Activated CD4-positive, alpha-beta T cell treated with anti-CD3 and anti-CD28 coated beads for 1 hour (primary cell): ENCODE results near the gene ATP9A.
"Not testable (repeated sequence)": the region's sequence is repeated elsewhere in the genome, so short reads cannot be mapped to it uniquely, and the experiment has no call there.

Experiments
- DNase-seq: peaks from one replicate; pipeline ENCODE4 v3.0.0-alpha.2; 2020

Gene ATP9A

GRCh38 chr20:51767867-51768758, at the start of gene ATP9A:
TSS of gene ATP9A (minus strand) at chr20:51768390. CDS start at chr20:51768369, 21 bp downstream.
- DNase-seq, result no peak

GRCh38 chr20:51816856-51817255, 48.7 kb upstream of the ATP9A start:
- DNase-seq, result not testable (repeated sequence)

GRCh38 chr20:51815383-51816076, 47.3 kb upstream of the ATP9A start:
- no peak for DNase-seq

- no peak for DNase-seq
These were observed 44.7 kb upstream of the ATP9A start for GRCh38 chr20:51812861-51813260.

- no peak for DNase-seq
These were observed 43.4 kb upstream of the ATP9A start for GRCh38 chr20:51811514-51812128.

- no peak for DNase-seq
These were observed 42.8 kb upstream of the ATP9A start for GRCh38 chr20:51811042-51811355.

GRCh38 chr20:51810155-51811041, 42.2 kb upstream of the ATP9A start:
- DNase-seq, result no peak

GRCh38 chr20:51807720-51808250, 39.6 kb upstream of the ATP9A start:
- no peak for DNase-seq

GRCh38 chr20:51804754-51805153, 36.6 kb upstream of the ATP9A start:
- no peak for DNase-seq

GRCh38 chr20:51803148-51803854, 35.1 kb upstream of the ATP9A start:
- no peak for DNase-seq

GRCh38 chr20:51802170-51802751, 34.1 kb upstream of the ATP9A start, which contains the start of gene SALL4:
TSS of gene SALL4 (minus strand) at chr20:51802521. CDS start at chr20:51802408, 113 bp downstream.
- no peak for DNase-seq

- no peak for DNase-seq
These were observed 33.6 kb upstream of the ATP9A start for GRCh38 chr20:51801823-51802123.

- DNase-seq, result no peak
These were observed 33.1 kb upstream of the ATP9A start for GRCh38 chr20:51801122-51801822.

GRCh38 chr20:51800872-51801121, 32.6 kb upstream of the ATP9A start:
- DNase-seq, result no peak

GRCh38 chr20:51800060-51800871, 32.1 kb upstream of the ATP9A start:
- peak; percentile 22 for DNase-seq

GRCh38 chr20:51799401-51799860, 31.2 kb upstream of the ATP9A start:
- no peak for DNase-seq

- no peak for DNase-seq
These were observed 29.3 kb upstream of the ATP9A start for GRCh38 chr20:51797357-51798025.

GRCh38 chr20:51796340-51796739, 28.1 kb upstream of the ATP9A start:
- DNase-seq, result no peak

GRCh38 chr20:51792960-51793359, 24.8 kb upstream of the ATP9A start:
- DNase-seq, result no peak

- no peak for DNase-seq
These were observed 23.4 kb upstream of the ATP9A start for GRCh38 chr20:51791626-51792025.
